PC-9 (cell line): Measurements from ENCODE around the gene GMNC.

Experiments
- EZH2 ChIP-seq: fragments of 200-600 bp; sonication (generic); IDR thresholded peaks from 2 replicates; pipeline ENCODE4 v1.8.0; 2017; ENCODE audit warnings: antibody characterized with exemption, low read depth
- TF ChIP-seq, protein P1 (sequence below): fragments of 200-600 bp; sonication (generic); conservative IDR thresholded peaks from 2 replicates; pipeline ENCODE4 v1.6.1; 2017; ENCODE audit warnings: mixed run types, antibody characterized with exemption, mild to moderate bottlenecking, moderate library complexity

DNA sequence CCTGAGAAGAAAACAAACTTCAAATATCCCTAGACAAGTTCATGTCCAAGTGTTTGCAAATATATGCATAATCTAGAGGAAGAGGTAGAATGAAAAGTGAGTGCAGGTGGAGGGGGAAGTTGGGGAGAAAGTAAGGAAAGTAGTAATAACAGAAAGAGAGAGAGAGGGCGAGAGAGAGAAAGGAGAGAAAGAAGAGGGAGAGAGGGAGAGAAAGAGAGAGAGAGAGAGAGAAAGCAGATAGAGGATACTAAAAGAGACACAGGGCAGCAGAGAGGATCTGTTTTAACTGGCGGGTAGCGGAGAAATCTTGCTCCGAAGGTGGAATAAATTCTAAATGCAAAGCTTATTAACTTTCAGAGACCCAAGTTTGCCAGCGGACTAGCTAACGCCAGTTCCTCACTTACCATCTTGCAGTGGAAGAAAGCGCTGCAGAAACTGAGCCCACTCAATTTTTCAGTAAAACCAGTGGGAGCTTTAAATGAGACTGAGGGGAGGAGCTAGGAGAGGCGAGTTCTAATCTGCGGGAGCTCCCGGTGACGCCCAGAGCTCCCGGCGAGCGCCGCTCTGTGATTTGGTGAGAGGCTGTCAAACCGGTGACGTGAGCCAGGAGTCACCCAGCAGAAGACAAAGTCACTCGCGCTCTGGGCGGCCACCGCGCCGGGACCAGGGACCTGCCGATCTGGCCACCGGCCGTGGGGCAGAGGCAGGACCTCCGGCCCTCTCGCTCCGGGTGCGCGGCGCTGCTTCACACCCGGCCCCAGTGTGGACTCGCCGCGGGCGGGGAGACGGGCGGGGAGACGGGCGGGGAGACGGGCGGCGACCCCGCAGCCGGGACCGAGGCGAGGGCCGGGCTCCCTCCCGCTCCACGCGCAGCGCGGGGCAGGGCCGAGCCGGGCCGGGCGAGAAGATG, at the start of gene GMNC:
- TF ChIP-seq, protein P1, sequence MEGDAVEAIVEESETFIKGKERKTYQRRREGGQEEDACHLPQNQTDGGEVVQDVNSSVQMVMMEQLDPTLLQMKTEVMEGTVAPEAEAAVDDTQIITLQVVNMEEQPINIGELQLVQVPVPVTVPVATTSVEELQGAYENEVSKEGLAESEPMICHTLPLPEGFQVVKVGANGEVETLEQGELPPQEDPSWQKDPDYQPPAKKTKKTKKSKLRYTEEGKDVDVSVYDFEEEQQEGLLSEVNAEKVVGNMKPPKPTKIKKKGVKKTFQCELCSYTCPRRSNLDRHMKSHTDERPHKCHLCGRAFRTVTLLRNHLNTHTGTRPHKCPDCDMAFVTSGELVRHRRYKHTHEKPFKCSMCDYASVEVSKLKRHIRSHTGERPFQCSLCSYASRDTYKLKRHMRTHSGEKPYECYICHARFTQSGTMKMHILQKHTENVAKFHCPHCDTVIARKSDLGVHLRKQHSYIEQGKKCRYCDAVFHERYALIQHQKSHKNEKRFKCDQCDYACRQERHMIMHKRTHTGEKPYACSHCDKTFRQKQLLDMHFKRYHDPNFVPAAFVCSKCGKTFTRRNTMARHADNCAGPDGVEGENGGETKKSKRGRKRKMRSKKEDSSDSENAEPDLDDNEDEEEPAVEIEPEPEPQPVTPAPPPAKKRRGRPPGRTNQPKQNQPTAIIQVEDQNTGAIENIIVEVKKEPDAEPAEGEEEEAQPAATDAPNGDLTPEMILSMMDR = no peak
- TF ChIP-seq EZH2 = no peak
